Endothelial cell of umbilical vein (primary cell): ENCODE measurements around the gene RAI1.

ENCODE experiments used
- CTCF ChIP-seq, 2 donors: IDR thresholded peaks; 1 replicate in 1 of 2; 2 replicates in 1 of 2; pipeline ENCODE4 v1.5.1; 2011; ENCODE audit warnings: low read length in 2 of 2, mild to moderate bottlenecking in 2 of 2, moderate library complexity in 2 of 2, control low read depth in 1 of 2, inconsistent platforms in 1 of 2, low read depth in 1 of 2; ENCODE audit not compliant: insufficient read depth in 1 of 2; ENCODE audit errors: extremely low read depth in 1 of 2
- EZH2 ChIP-seq: IDR thresholded peaks from 2 replicates; pipeline ENCODE4 v1.6.1; 2012; ENCODE audit warnings: borderline replicate concordance, low read depth, mild to moderate bottlenecking, moderate library complexity, low read length, inconsistent platforms; ENCODE audit not compliant: severe bottlenecking
- FOS ChIP-seq: IDR thresholded peaks from 2 replicates; pipeline ENCODE4 v1.6.1; 2011; ENCODE audit warnings: mild to moderate bottlenecking, low read length, moderate library complexity, borderline replicate concordance; ENCODE audit not compliant: insufficient read depth
- GATA2 ChIP-seq: IDR thresholded peaks from 2 replicates; pipeline ENCODE4 v1.7.0; 2011; ENCODE audit warnings: low read depth, mild to moderate bottlenecking, moderate library complexity, mixed read lengths, low read length; ENCODE audit not compliant: insufficient read length, insufficient read depth
- JUN ChIP-seq: IDR thresholded peaks from 2 replicates; pipeline ENCODE4 v1.6.1; 2011; ENCODE audit warnings: borderline replicate concordance, low read depth; ENCODE audit not compliant: insufficient read length, insufficient read depth
- MAX ChIP-seq: IDR thresholded peaks from 2 replicates; pipeline ENCODE4 v1.6.1; 2011; ENCODE audit not compliant: insufficient read depth, insufficient read length
- MYC ChIP-seq: IDR thresholded peaks from one replicate; pipeline ENCODE4 v1.6.1; 2011; ENCODE audit warnings: mild to moderate bottlenecking, low read depth, low read length
- POLR2A ChIP-seq: IDR thresholded peaks from 2 replicates; pipeline ENCODE4 v1.6.1; 2012; ENCODE audit warnings: low read depth, mild to moderate bottlenecking, control low read depth, low read length
- POLR2AphosphoS5 ChIP-seq: IDR thresholded peaks from 2 replicates; pipeline ENCODE4 v1.6.1; 2012; ENCODE audit warnings: low read depth, mild to moderate bottlenecking, control low read depth, low read length, moderate library complexity; ENCODE audit not compliant: insufficient read depth

GRCh38 chr17:17780922-17781590 lies 99.8 kb downstream of the RAI1 start:
- TF ChIP-seq CTCF (IDR thresholded peaks at IDR 0.05; ENCODE audit: extremely low read depth in 1 of 2, insufficient read depth in 1 of 2, low read depth in 1 of 2, low read length in 2 of 2) (no peak), MAX (no peak), EZH2 (no peak), JUN (no peak), POLR2A (no peak), POLR2AphosphoS5 (no peak), FOS (no peak), MYC (no peak), GATA2 (no peak)
